GM19193 (cell line): ENCODE results near the gene RHOA.

Experiments used
- POLR2A ChIP-seq: IDR thresholded peaks from 4 replicates; pipeline ENCODE4 v1.6.1; 2011; ENCODE audit not compliant: insufficient read depth, insufficient read length; ENCODE audit errors: extremely low read depth

Gene RHOA

DNA sequence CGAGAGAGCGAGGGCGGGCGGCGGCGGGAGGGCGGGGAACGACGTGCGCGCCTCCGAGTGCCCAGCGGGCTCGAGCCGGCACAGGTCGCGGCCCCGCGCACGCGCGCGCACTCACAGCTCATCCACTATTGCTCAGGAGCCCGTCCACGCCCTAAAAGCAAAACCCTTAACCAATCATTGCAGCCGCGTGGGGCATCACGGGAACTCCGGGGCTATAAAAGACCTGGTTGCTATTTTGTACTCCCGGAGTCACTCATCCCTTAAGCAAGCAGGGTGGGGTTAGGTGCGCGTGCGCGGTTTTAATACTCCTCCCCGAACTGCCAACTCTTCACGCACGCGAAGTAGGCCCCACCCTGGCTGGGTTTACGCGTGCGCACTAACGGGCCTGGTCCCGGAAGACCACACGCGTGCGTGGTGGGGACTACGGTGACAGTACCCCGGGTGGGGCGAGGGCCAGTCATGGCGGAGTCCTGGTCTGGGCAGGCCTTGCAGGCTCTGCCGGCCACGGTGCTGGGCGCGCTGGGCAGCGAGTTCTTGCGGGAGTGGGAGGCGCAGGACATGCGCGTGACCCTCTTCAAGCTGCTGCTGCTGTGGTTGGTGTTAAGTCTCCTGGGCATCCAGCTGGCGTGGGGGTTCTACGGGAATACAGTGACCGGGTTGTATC lies at the start of gene RHOA, which contains the start of gene TCTA:
Gene RHOA, minus strand, starts transcription at position 9 of the 664 bp plus-strand sequence. CDS start 36,387 bp downstream, outside the sequence.
Gene TCTA, plus strand, starts transcription at position 456 of the 664 bp plus-strand sequence. Its CDS starts 4 bp downstream, at position 460.
- TF ChIP-seq POLR2A, result peak; percentile 99

DNA sequence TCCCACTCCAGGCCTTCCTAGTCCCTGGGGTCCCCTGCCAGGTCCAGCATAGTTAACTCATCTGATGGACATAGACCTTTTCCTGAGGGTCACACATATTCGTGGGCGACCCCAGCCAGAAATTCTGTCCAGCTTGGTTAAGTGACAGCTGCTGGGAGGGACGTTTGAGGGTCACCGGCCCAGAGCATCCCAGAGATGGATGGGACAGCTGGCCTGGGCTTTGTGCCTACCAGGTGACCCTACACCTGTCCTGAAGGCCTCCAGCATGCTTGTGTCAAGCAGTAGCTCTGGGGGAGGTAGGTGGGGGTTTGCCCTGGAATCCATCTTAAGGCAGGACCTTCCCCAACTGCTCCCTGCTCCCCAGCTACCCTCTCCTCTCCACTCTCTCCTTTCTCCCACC lies 49.2 kb upstream of the RHOA start:
- TF ChIP-seq POLR2A, result no peak

DNA sequence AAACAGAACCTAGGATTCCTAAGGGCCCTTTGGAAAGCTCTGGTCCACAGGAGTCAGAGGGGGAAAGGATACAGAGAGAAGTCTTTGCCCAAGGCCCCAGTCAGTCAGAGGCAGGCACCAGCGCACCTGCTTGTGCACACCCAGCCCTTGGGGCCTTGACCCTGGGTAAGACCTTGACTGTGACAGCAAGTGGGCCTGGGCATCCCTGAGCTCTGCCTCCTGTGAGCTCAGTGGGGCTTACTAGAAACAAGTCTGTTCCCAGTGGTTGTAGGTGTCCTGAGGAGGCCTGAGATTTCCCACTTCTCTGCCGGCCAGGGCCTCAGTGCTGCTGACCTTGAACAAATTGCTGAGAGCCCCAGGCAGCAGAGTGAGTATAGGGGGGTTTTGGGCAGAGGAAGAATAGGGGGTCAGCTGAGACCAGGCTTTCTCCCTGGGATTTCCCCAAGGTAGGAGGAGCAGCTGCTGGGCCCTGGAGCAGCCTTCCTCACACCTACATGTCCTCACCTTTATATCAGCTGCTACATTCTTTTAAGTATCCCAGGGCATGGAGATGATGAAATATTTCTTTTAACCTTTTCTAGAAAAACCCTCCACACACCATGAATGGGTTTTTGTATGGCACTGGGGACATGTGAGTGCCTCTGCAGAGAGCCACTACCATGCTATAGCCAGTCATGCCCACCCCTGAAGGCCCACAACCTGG lies 48.6 kb upstream of the RHOA start:
- TF ChIP-seq POLR2A, result no peak

DNA sequence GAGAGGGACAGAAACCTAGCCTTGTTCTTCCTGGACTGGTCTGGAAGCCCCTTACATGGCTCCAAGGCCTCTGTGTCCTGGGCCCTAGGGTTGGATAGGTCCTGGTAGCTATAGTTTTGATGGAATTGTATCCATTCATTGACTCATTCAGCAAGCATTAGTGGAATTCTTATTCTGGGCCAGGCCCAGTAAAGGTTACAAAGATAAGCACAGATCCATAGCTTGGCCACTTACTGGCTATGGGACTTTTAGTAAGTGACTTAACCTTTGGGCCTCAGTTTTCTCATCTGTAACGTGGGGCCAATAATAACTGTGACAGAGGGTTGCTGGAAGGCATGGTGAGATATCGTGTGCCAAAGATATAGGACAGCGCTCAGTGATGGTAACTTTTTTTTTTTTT lies 44.7 kb upstream of the RHOA start:
- no peak for TF ChIP-seq POLR2A

DNA sequence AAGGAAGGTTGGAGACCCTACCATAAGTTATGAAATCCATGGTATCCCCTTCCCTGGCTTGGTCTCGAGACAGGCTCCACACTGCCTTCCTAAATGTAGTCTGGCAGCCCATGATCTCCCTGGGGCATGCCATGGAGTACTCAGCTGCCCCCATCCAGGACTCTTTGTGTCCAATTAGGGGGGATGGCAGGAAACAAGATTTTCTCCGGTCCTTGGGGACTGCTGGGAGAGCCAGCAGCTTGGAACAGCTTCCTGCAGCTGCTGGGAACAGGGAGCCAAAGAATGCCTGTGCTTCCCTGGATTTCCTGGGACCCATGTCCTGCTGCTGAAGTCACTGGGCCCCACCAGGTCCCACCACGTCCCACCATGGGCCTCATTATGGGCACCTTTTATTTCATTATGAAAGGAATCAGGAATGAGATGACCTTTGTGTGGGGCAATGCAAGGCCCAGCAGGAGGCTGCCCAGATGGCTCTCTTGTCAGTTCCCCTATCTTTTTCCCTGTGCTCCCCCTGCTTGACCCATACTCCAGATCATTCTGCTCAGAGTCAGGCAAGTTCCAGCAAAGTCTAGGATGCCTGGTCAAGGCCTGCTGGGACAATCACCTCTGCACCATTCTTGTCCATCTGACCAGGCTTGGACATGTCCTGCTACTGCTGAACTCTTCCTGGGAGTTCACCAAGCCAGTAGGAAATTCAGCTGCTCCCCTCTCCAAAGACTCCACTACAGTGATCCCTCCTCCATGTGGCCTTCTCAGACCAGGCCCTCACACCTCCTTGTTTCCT lies 43.3 kb upstream of the RHOA start:
- no peak for TF ChIP-seq POLR2A

DNA sequence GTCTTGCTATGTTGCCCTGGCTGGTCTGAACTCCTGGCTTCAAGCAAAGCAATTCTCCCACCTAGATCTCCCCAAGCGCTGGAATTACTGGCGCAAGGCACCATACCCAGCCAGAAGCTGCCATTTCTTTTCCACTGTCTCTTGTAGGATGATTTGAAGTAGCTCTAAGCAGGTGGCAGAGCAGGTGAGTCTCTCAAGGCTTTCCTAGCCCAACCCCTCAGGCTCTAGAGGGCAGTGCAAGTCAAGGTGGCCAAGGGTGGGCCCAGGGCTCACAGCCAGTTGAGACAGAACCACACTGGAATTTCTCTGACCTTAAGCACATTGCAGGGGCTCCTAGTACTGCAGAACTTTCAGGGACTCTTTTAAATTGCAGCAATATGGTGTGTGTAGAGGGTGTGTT lies 42.7 kb upstream of the RHOA start:
- no peak for TF ChIP-seq POLR2A

DNA sequence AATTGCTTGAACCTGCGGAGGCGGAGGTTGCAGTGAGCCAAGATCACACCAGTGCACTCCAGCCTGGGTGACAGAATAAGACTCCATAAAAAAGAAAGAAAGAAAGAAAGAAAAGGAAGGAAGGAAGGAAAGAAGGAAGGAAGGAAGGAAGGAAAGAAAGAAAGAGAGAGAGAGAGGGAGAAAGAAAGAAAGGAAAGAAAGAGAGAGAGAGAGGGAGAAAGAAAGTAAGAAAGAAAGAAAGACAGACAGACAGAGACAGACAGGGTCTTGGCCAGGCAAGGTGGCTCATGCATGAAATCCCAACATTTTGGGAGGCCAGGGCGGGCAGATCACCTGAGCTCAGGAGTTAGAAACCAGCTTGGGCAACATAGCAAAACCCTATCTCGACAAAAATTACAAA lies 41.8 kb upstream of the RHOA start:
- TF ChIP-seq POLR2A, result no peak

DNA sequence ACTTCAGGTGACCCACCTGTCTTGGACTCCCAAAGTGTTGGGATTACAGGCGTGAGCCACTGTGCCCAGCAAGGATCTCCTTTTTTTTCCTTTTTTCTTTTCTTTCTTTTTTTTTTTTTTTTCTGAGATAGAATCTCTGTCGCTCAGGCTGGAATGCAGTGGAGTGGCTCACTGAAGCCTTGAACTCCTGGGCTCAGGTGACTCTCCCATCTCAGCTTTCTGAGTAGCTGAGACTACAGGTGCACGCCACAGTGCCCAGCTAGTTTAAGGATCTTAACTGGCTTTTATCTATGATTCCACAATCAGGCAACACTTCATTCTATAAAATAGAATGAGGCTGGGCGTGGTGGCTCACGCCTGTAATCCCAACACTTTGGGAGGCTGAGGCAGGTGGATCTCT lies 33.6 kb upstream of the RHOA start:
- no peak for TF ChIP-seq POLR2A

DNA sequence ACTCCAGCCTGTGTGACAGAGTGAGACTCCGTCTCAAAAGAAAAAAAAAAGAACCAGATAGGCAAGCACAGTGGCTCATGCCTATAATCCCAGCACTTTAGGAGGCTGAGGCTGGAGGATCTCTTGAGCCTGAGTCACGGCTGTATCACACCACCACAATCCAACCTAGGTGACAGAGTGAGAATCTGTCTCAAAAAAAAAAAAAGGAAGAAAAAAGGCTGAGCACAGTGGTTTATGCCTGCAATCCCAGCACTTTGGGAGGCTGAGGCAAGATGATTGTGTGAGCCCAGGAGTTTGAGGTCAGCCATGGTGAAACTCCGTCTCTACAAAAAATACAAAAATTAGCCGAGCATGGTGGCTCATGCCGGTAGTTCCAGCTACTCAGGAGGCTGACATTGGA lies 23.0 kb upstream of the RHOA start:
- TF ChIP-seq POLR2A, result no peak

DNA sequence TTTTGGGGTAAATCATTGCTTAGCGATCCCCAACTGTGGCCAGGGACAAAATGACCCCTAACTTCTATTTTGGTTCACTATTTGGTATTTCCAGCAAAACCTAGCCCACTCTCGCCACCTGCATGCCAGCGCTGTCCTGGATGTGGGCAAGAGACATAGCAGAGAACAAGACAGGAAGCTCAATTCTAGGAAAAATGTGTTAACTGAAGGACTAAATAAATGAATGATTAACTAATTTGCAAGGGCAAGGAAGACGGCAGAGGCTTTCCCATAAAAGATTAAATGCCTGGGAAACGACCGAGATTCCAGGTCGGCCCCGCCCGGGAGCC lies 16.9 kb upstream of the RHOA start:
- no peak for TF ChIP-seq POLR2A

DNA sequence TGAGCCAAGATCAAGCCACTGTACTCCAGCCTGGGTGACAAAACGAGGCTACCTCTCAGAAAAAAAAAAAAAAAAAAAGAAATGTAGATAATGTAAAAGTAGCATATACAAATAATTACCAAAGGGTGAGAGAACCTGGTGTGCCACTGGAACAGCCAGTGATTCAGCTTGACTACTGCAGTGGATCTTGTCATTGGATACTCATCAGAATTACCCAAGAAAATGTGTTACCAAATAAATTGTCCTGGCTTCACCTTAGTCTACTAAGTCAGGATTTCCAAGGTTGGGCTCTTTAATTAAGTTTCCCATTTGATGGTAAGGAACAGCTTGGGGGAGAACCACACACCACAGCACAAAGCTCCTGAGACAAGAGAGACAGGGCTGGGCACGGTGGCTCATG lies 15.8 kb upstream of the RHOA start:
- TF ChIP-seq POLR2A, result no peak

DNA sequence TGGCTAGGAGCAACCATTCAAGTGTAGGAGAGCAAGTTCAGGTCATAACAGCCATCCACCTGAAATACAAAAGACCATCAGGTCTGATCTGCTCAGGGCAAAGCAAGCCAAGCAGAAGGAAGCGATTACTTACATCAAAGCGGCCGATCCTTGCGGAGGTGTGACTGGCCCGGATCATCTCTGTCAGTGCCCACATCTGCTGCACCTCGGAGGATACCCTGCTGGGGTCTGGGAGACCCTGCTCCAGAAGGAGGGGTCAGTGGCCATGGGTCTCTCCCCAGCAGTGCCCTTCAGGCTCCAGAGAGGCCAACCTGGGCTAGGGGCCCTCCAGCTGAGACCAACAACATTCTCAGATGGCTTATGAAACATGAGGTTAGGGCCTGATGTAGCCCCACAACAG lies 13.0 kb upstream of the RHOA start:
- TF ChIP-seq POLR2A, result no peak

DNA sequence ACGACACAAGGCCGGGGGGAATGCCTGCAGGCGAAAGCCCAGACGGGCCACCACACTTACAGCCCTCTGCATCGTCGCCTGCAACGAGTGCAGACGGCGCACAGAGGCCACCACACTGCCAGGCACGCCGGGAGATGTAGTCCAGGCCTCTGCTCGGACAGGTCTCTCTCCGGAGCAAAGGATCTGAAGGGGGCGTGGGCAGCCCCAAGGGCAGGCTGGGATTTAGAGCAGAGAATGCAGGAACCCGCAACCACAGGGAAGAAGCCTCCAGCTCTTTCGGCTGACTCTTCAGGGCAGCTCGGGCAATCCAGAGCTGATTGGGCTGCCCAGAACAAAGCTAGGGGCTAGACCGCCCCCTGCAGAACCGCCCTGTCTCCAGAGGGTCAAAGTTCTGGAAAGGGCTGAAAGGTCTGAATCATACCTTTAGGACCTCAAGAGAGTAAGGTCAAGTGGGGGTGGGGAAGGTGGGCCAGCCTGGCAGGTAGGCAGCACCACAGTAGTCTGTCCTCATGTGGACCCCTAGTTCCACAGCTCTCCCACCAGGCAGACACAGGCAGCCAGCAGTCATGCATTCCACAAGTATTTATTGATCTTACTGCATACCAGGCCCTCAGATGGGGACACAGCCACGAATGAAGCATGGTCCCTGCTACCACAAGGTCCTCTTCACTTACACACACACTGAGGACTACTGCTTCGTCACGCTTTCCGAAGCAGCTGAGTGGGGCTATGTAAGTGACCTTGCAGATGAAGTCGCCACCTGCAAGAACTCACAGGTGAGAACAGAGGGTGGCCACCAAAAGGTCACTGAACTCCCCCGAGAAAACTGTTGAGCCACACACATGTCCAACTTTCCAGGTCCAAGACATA lies 10.8 kb upstream of the RHOA start, which contains the start of gene AMT:
Gene AMT, minus strand, starts transcription at position 95 of the 870 bp plus-strand sequence. Its CDS starts 23 bp downstream, at position 72.
- TF ChIP-seq POLR2A, result no peak

DNA sequence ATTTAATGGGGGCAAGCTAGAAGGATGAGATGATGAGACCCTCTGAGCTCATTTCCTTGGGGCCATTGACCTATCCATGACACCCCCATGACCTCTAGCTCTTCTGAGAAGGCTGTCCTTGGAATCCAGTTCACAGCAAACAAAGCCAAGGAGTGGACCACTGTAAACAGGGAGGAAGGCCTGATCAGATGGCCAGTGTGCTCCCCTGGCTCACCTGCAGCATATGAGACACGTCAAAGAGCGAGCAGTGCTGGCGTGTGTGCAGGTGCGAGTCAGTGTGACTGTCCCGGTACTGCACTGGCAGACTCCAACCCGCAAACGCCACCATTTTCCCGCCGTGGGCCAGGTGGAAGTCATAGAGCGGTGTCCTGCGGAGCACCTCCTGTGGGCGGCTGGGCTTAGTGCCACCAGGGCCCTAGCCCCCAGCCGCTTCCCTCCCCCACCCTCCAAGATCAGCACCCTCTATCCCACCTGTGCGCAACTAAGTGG lies 10.2 kb upstream of the RHOA start:
- no peak for TF ChIP-seq POLR2A
